ENCODE measurements around the gene ACLY. TPM values are rescaled to one million over a fixed set of nuclear protein-coding genes. Genes with fewer than 3 reads are reported as not detected.

ACLY gene
- total and polyA plus RNA-seq, 10 of the 15 experiments (the other 5 are each of a cell fraction or from before 2014, with no cell fraction given): 32.6 to 224 (median 114) TPM

DNA sequence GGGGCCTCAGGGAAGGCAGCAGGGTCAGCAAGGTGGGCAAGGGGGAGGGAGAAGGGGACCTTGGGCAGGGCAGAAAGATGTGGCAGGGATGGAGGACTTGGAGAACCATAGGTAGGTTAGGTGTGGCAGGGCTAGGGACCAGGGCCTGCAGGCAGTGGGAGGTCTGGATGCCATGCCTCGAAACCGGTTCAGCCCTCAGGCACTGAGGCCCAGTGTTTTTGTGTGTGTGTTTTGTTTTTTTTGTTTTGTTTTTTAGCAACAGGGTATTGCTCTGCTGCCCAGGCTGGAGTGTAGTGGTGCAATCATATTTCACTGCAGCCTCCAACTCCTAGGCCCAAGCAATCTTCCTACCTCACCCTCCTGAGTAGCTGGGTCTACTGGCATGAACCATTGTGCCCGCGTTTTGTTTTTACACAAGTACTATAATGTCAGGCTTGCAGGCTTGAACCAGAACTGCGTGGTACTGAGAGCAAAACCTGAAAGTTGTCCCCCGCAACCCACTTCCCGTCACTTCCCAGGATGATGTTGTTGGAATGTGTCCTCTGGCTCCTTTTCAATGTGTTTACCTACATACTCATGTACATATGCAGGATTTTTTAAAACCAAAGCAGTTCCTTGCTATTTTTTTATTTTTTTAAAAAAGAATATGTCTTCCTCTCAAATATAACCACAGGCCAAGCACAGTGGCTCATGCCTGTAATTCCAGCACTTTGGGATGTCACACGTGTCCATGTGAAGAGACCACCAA is 24.0 kb upstream of the ACLY start (continued):
- TF ChIP-seq TCF12 (IDR thresholded peaks at IDR 0.05; ENCODE audit: low read depth, low read length) (no peak), BRCA1 (IDR thresholded peaks at IDR 0.05; ENCODE audit: low read depth, low read length) (no peak), SMAD5 (IDR thresholded peaks at IDR 0.05; ENCODE audit: low read depth) (no peak), CBFB (IDR thresholded peaks at IDR 0.05; ENCODE audit: low read depth) (no peak), POLR2AphosphoS2 (IDR thresholded peaks at IDR 0.05; ENCODE audit: low read depth, low read length) (no peak), SIN3A (IDR thresholded peaks at IDR 0.05; ENCODE audit: low read depth, low read length) (no peak), SP1 (IDR thresholded peaks at IDR 0.05; ENCODE audit: low read depth, low read length) (no peak), MEF2A (IDR thresholded peaks at IDR 0.05; ENCODE audit: insufficient read depth, low read depth, low read length) (no peak)
- TF ChIP-seq, protein P1, sequence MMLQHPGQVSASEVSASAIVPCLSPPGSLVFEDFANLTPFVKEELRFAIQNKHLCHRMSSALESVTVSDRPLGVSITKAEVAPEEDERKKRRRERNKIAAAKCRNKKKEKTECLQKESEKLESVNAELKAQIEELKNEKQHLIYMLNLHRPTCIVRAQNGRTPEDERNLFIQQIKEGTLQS (IDR thresholded peaks at IDR 0.05; ENCODE audit: borderline replicate concordance, extremely low read depth, low read depth, low read length): no peak

DNA sequence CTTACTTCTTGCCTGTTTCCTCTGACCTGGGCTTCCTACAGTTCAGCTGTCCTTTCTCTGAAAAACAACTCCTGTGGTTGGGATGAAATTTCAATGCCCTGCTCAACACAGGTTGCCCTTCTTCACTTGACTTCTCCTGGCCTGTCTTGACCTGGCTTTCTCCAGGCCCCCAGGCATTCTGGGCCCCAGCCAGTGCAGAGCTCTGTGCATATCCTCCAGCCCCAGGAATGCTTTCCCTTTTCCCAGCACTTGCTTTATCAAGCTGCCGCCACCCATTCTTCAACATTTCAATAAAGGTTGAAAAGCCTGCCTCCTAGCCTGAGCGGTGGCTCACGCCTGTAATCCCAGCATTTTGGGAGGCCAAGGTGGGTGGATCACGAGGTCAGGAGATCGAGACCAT is 22.4 kb upstream of the ACLY start:
- Histone ChIP-seq H3K4me2 (ENCODE audit: control insufficient read depth, insufficient read depth) (no peak overlapping the region), H3K9me3 (replicated peaks; ENCODE audit: control insufficient read depth, insufficient read depth, low read length) (no peaks in the 10 kb centered on the region), H3K4me3 (no peak overlapping the region), H3K27ac (ENCODE audit: control insufficient read depth, insufficient read depth) (no peak overlapping the region), H4K20me1 (ENCODE audit: control insufficient read depth, insufficient read depth) (no peaks in the 10 kb centered on the region), H3K4me1 (ENCODE audit: control insufficient read depth, insufficient read depth, low read length) (peaks cover 9% of the 10 kb centered on the region), H2AFZ (ENCODE audit: control insufficient read depth, low read depth, low read length) (no peak overlapping the region), H3K36me3 (ENCODE audit: control insufficient read depth in 2 of 2, insufficient read depth in 2 of 2, low read length in 1 of 2) (no peaks in the 10 kb centered on the region), H3K79me2 (ENCODE audit: control insufficient read depth, insufficient read depth, low read length) (no peaks in the 10 kb centered on the region), H3K27me3 (replicated peaks in 1 of 2; ENCODE audit: control insufficient read depth in 2 of 2, insufficient read depth in 2 of 2, low read length in 1 of 2) (no peaks in the 10 kb centered on the region), H3K9ac (ENCODE audit: control insufficient read depth, insufficient read depth, low read length) (no peak overlapping the region)
- DNase-seq (ENCODE audit: low read depth, low spot score) (no peak), ATAC-seq (no peak), FAIRE-seq (no peak)
- ChIA-PET POLR2A (no interaction called here), CTCF (no interaction called here), SMC1A (ENCODE audit: uncharacterized antibody, unreplicated experiment) (no interaction called here), RAD21 (ENCODE audit: unreplicated experiment) (no interaction called here)
- intact Hi-C loops (cut with micrococcal nuclease; ENCODE audit: unreplicated experiment) (no loop called here), in situ Hi-C loops (cut with MboI) (no loop called here)
- WGBS (ENCODE audit: insufficient coverage, insufficient replicate concordance, low lambda C conversion rate, missing lambda C conversion rate): 66% methylated on average over 5 of the region's 5 CpGs
- no TSS peak for BruUV-seq (replicated peaks)
- TF ChIP-seq HDGF (IDR thresholded peaks at IDR 0.05): no peak
- no peak for TF ChIP-seq STAT3 (IDR thresholded peaks at IDR 0.05; ENCODE audit: low read depth, low read length)
- no peak for TF ChIP-seq ZBED1 (IDR thresholded peaks at IDR 0.05; ENCODE audit: borderline replicate concordance)
- TF ChIP-seq, protein P2, sequence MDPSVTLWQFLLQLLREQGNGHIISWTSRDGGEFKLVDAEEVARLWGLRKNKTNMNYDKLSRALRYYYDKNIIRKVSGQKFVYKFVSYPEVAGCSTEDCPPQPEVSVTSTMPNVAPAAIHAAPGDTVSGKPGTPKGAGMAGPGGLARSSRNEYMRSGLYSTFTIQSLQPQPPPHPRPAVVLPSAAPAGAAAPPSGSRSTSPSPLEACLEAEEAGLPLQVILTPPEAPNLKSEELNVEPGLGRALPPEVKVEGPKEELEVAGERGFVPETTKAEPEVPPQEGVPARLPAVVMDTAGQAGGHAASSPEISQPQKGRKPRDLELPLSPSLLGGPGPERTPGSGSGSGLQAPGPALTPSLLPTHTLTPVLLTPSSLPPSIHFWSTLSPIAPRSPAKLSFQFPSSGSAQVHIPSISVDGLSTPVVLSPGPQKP (IDR thresholded peaks at IDR 0.05; ENCODE audit: low read depth, low read length): no peak
- no peak for TF ChIP-seq SMAD5 (IDR thresholded peaks at IDR 0.05; ENCODE audit: low read depth)
- no peak for TF ChIP-seq MYB (IDR thresholded peaks at IDR 0.05; ENCODE audit: borderline replicate concordance, low read depth, low read length)
- TF ChIP-seq, protein P3, sequence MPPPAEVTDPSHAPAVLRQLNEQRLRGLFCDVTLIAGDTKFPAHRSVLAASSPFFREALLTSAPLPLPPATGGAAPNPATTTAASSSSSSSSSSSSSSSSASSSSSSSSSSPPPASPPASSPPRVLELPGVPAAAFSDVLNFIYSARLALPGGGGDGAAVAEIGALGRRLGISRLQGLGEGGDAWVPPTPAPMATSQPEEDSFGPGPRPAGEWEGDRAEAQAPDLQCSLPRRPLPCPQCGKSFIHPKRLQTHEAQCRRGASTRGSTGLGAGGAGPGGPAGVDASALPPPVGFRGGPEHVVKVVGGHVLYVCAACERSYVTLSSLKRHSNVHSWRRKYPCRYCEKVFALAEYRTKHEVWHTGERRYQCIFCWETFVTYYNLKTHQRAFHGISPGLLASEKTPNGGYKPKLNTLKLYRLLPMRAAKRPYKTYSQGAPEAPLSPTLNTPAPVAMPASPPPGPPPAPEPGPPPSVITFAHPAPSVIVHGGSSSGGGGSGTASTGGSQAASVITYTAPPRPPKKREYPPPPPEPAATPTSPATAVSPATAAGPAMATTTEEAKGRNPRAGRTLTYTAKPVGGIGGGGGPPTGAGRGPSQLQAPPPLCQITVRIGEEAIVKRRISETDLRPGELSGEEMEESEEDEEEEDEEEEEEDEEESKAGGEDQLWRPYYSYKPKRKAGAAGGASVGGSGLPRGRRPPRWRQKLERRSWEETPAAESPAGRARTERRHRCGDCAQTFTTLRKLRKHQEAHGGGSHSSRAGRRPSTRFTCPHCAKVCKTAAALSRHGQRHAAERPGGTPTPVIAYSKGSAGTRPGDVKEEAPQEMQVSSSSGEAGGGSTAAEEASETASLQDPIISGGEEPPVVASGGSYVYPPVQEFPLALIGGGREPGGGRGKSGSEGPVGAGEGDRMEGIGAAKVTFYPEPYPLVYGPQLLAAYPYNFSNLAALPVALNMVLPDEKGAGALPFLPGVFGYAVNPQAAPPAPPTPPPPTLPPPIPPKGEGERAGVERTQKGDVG (CRISPR knock-in tag; IDR thresholded peaks at IDR 0.05): no peak
- no peak for TF ChIP-seq MEF2B (IDR thresholded peaks at IDR 0.05; ENCODE audit: partially characterized antibody, poor library complexity, severe bottlenecking)
- TF ChIP-seq BMI1 (IDR thresholded peaks at IDR 0.05; ENCODE audit: borderline replicate concordance): no peak
- TF ChIP-seq, protein P4, sequence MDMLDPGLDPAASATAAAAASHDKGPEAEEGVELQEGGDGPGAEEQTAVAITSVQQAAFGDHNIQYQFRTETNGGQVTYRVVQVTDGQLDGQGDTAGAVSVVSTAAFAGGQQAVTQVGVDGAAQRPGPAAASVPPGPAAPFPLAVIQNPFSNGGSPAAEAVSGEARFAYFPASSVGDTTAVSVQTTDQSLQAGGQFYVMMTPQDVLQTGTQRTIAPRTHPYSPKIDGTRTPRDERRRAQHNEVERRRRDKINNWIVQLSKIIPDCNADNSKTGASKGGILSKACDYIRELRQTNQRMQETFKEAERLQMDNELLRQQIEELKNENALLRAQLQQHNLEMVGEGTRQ (IDR thresholded peaks at IDR 0.05; ENCODE audit: borderline replicate concordance, low read depth, low read length): no peak

All from GM12878 (cell line).